DOHH2 (cell line): ENCODE results near the gene SERTAD4.

Experiments
- EZH2phosphoT487 ChIP-seq: fragments of 200-600 bp; sonication (generic); IDR thresholded peaks from 2 replicates; pipeline ENCODE4 v1.6.1; 2017; ENCODE audit warnings: borderline replicate concordance, mild to moderate bottlenecking, antibody characterized with exemption, low read length, moderate library complexity, mixed read lengths
- TF ChIP-seq, protein P1 (sequence below): fragments of 200-600 bp; sonication (generic); IDR thresholded peaks from one replicate; pipeline ENCODE4 v1.5.1; 2014; ENCODE audit warnings: antibody characterized with exemption, mild to moderate bottlenecking, low read depth, low read length; ENCODE audit not compliant: poor library complexity, severe bottlenecking

DNA sequence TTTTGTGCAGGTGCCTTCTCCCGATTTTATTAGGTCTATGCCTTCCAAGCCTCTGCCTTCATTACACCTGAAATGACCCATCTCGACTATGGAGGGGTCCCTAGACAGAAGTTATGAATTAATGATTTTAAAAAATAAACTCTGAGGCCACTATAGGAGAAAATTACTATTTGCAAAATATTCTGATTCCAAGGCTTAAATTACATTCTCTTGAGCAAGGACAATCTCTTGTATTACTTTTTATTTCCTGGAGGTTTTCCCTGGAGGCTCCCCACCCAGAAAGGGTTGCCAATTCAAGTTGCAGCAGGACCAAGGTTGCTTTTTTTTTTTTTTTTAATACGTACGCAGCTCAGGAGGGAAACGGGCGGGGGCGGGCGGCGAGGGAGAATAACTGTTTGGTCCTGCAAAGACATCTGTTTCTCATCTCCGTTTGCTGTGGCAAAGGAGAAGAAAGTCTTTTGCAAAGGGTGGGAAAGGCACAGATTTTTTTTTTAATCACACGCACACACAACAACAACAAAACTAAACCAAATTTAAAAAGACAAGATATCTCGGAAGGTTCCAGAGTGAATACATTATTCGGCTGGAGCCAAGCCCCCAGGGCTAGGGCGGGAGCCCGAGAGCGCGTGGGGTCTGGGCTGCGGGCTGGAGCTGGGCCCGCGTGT is 618 bp upstream of the SERTAD4 start:
- TF ChIP-seq, protein P1, sequence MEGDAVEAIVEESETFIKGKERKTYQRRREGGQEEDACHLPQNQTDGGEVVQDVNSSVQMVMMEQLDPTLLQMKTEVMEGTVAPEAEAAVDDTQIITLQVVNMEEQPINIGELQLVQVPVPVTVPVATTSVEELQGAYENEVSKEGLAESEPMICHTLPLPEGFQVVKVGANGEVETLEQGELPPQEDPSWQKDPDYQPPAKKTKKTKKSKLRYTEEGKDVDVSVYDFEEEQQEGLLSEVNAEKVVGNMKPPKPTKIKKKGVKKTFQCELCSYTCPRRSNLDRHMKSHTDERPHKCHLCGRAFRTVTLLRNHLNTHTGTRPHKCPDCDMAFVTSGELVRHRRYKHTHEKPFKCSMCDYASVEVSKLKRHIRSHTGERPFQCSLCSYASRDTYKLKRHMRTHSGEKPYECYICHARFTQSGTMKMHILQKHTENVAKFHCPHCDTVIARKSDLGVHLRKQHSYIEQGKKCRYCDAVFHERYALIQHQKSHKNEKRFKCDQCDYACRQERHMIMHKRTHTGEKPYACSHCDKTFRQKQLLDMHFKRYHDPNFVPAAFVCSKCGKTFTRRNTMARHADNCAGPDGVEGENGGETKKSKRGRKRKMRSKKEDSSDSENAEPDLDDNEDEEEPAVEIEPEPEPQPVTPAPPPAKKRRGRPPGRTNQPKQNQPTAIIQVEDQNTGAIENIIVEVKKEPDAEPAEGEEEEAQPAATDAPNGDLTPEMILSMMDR = no peak
- no peak for TF ChIP-seq EZH2phosphoT487
